ENCODE results near the gene PPP2R1B. TPM values are rescaled to one million over a fixed set of nuclear protein-coding genes. Genes with fewer than 3 reads are reported as not detected.

PPP2R1B gene
- total and polyA plus RNA-seq, 2 donors (not counting 3 experiments of a cell fraction or from before 2014, with no cell fraction given), result 18.0 to 50.8 TPM

- no peaks in the 10 kb centered on the region for H3K36me3 ChIP-seq (ENCODE audit: control insufficient read depth in 2 of 2, extremely low read depth in 1 of 2, insufficient read depth in 2 of 2, low read length in 2 of 2)
- FAIRE-seq, result no peak
- H3K9me3 ChIP-seq (replicated peaks; ENCODE audit: control insufficient read depth, insufficient read depth, low read length), result no peaks in the 10 kb centered on the region
- BruUV-seq (replicated peaks), result no TSS peak
- no peaks in the 10 kb centered on the region for H3K9me1 ChIP-seq (replicated peaks; ENCODE audit: control insufficient read depth, extremely low read depth, insufficient read depth, low read length)
- no peaks in the 10 kb centered on the region for H3K79me2 ChIP-seq (ENCODE audit: control insufficient read depth, insufficient read depth, low read length)
- H3K4me2 ChIP-seq (ENCODE audit: insufficient read depth, low read length), result no peak overlapping the region
- H4K20me1 ChIP-seq (replicated peaks; ENCODE audit: control insufficient read depth, extremely low read depth, insufficient read depth, low read length), result no peaks in the 10 kb centered on the region
- dilution Hi-C loops (cut with MboI; ENCODE audit: extremely low pct_ligation_motif_present, low sequenced_read_pairs), result no loop called here
- no peaks in the 10 kb centered on the region for H3K27me3 ChIP-seq (ENCODE audit: control insufficient read depth in 2 of 2, insufficient read depth in 2 of 2, low read length in 2 of 2)
- H2AFZ ChIP-seq (ENCODE audit: low read depth, low read length), result no peak overlapping the region
- no peak overlapping the region for H3K9ac ChIP-seq (replicated peaks; ENCODE audit: extremely low read depth, insufficient read depth, low read length)
- H3K27ac ChIP-seq (ENCODE audit: insufficient read depth, low read depth, low read length), result no peak overlapping the region
- no peaks in the 10 kb centered on the region for H3K4me1 ChIP-seq (ENCODE audit: control insufficient read depth, extremely low read depth, insufficient read depth, low read length)
- CTCF ChIA-PET, result interaction anchor here (1.3 to 2.9 kb wide), 4 partner anchors 10 to 15 kb away, joined by 5 to 13 read pairs (median 6); no protein-coding TSS in a partner anchor
- DNase-seq (ENCODE audit: low read depth, low spot score), result no peak
- no peak for TF ChIP-seq JUN (IDR thresholded peaks at IDR 0.05; ENCODE audit: borderline replicate concordance, insufficient read depth, insufficient read length, low read depth)
- TF ChIP-seq POLR2A (IDR thresholded peaks at IDR 0.05; ENCODE audit: low read depth, low read length), result no peak
- TF ChIP-seq, protein P1, sequence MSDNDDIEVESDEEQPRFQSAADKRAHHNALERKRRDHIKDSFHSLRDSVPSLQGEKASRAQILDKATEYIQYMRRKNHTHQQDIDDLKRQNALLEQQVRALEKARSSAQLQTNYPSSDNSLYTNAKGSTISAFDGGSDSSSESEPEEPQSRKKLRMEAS (IDR thresholded peaks at IDR 0.05; ENCODE audit: insufficient read depth, insufficient read length), result no peak
- no peak for TF ChIP-seq GATA2 (IDR thresholded peaks at IDR 0.05; ENCODE audit: insufficient read depth, insufficient read length, low read depth, low read length)
- no peak for TF ChIP-seq POLR2AphosphoS5 (IDR thresholded peaks at IDR 0.05; ENCODE audit: insufficient read depth, low read depth, low read length)
- TF ChIP-seq, protein P2, sequence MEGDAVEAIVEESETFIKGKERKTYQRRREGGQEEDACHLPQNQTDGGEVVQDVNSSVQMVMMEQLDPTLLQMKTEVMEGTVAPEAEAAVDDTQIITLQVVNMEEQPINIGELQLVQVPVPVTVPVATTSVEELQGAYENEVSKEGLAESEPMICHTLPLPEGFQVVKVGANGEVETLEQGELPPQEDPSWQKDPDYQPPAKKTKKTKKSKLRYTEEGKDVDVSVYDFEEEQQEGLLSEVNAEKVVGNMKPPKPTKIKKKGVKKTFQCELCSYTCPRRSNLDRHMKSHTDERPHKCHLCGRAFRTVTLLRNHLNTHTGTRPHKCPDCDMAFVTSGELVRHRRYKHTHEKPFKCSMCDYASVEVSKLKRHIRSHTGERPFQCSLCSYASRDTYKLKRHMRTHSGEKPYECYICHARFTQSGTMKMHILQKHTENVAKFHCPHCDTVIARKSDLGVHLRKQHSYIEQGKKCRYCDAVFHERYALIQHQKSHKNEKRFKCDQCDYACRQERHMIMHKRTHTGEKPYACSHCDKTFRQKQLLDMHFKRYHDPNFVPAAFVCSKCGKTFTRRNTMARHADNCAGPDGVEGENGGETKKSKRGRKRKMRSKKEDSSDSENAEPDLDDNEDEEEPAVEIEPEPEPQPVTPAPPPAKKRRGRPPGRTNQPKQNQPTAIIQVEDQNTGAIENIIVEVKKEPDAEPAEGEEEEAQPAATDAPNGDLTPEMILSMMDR (IDR thresholded peaks at IDR 0.05; ENCODE audit: extremely low read depth in 1 of 2, insufficient read depth in 1 of 2, low read depth in 1 of 2, low read length in 2 of 2), result no peak
- no peak for TF ChIP-seq FOS (IDR thresholded peaks at IDR 0.05; ENCODE audit: borderline replicate concordance, insufficient read depth, low read length)
- POLR2A ChIA-PET, result interaction anchor here (0.6 kb wide), 1 partner anchor 80 kb away, joined by 4 read pairs; no protein-coding TSS in a partner anchor
- no peak overlapping the region for H3K4me3 ChIP-seq (replicated peaks in 1 of 3; ENCODE audit: insufficient read depth in 1 of 3, low read depth in 1 of 3, low read length in 3 of 3)
- intact Hi-C loops (cut with micrococcal nuclease), result no loop called here
Observed at GRCh38 chr11:111792314-111792713, 26.1 kb upstream of the PPP2R1B start.
